Measurements from ENCODE around the gene KEAP1. TPM values are rescaled to one million over a fixed set of nuclear protein-coding genes. Genes with fewer than 3 reads are reported as not detected.

The KEAP1 gene
- total and polyA plus RNA-seq, 2 of the 13 experiments (the other 11 are each of a cell fraction or from before 2014, with no cell fraction given) = 56.7 to 72.9 TPM

DNA sequence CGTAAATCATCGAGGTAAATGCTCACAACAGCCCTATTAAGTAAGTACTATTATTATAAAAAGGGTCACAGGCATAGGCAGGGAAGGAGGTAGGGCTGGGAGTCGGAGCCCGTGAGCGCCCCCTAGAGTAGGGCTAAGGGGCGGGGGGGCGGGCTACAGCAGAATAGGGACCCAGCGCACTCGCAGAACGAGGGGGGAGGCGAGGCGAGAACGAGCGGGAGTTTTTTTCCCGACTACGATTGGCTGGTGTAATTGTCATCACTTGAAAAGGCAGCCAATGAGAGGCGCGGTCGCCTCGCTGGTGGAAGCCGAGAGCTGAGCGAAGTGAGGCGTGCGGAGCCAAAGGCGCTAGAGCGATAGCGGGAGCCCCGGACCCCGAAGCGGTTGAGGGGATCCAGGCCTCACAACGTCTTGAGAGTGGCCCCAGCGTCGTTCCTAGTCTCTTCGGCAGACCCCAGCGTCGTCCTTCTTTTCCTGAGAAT, 24.2 kb downstream of the KEAP1 start (continued):
- TF ChIP-seq, protein P1, sequence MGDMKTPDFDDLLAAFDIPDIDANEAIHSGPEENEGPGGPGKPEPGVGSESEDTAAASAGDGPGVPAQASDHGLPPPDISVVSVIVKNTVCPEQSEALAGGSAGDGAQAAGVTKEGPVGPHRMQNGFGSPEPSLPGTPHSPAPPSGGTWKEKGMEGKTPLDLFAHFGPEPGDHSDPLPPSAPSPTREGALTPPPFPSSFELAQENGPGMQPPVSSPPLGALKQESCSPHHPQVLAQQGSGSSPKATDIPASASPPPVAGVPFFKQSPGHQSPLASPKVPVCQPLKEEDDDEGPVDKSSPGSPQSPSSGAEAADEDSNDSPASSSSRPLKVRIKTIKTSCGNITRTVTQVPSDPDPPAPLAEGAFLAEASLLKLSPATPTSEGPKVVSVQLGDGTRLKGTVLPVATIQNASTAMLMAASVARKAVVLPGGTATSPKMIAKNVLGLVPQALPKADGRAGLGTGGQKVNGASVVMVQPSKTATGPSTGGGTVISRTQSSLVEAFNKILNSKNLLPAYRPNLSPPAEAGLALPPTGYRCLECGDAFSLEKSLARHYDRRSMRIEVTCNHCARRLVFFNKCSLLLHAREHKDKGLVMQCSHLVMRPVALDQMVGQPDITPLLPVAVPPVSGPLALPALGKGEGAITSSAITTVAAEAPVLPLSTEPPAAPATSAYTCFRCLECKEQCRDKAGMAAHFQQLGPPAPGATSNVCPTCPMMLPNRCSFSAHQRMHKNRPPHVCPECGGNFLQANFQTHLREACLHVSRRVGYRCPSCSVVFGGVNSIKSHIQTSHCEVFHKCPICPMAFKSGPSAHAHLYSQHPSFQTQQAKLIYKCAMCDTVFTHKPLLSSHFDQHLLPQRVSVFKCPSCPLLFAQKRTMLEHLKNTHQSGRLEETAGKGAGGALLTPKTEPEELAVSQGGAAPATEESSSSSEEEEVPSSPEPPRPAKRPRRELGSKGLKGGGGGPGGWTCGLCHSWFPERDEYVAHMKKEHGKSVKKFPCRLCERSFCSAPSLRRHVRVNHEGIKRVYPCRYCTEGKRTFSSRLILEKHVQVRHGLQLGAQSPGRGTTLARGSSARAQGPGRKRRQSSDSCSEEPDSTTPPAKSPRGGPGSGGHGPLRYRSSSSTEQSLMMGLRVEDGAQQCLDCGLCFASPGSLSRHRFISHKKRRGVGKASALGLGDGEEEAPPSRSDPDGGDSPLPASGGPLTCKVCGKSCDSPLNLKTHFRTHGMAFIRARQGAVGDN (CRISPR knock-in tag; IDR thresholded peaks at IDR 0.05) = peak; percentile 55
- no peak for TF ChIP-seq SIN3B (IDR thresholded peaks at IDR 0.05; ENCODE audit: low read length)
- TF ChIP-seq DNMT3B (CRISPR knock-in tag; conservative IDR thresholded peaks at IDR 0.05) = no peak
- no peak for TF ChIP-seq ZNF550 (CRISPR knock-in tag; IDR thresholded peaks at IDR 0.05; ENCODE audit: borderline replicate concordance)
- TF ChIP-seq, protein P2, sequence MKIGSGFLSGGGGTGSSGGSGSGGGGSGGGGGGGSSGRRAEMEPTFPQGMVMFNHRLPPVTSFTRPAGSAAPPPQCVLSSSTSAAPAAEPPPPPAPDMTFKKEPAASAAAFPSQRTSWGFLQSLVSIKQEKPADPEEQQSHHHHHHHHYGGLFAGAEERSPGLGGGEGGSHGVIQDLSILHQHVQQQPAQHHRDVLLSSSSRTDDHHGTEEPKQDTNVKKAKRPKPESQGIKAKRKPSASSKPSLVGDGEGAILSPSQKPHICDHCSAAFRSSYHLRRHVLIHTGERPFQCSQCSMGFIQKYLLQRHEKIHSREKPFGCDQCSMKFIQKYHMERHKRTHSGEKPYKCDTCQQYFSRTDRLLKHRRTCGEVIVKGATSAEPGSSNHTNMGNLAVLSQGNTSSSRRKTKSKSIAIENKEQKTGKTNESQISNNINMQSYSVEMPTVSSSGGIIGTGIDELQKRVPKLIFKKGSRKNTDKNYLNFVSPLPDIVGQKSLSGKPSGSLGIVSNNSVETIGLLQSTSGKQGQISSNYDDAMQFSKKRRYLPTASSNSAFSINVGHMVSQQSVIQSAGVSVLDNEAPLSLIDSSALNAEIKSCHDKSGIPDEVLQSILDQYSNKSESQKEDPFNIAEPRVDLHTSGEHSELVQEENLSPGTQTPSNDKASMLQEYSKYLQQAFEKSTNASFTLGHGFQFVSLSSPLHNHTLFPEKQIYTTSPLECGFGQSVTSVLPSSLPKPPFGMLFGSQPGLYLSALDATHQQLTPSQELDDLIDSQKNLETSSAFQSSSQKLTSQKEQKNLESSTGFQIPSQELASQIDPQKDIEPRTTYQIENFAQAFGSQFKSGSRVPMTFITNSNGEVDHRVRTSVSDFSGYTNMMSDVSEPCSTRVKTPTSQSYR (CRISPR knock-in tag; IDR thresholded peaks at IDR 0.05; ENCODE audit: borderline replicate concordance) = no peak
- TF ChIP-seq GFI1 (CRISPR knock-in tag; IDR thresholded peaks at IDR 0.05; ENCODE audit: borderline replicate concordance) = no peak
- no peak for TF ChIP-seq HOXA7 (CRISPR knock-in tag; IDR thresholded peaks at IDR 0.05)
- TF ChIP-seq ZNF234 (CRISPR knock-in tag; conservative IDR thresholded peaks at IDR 0.05) = no peak
- TF ChIP-seq, protein P3, sequence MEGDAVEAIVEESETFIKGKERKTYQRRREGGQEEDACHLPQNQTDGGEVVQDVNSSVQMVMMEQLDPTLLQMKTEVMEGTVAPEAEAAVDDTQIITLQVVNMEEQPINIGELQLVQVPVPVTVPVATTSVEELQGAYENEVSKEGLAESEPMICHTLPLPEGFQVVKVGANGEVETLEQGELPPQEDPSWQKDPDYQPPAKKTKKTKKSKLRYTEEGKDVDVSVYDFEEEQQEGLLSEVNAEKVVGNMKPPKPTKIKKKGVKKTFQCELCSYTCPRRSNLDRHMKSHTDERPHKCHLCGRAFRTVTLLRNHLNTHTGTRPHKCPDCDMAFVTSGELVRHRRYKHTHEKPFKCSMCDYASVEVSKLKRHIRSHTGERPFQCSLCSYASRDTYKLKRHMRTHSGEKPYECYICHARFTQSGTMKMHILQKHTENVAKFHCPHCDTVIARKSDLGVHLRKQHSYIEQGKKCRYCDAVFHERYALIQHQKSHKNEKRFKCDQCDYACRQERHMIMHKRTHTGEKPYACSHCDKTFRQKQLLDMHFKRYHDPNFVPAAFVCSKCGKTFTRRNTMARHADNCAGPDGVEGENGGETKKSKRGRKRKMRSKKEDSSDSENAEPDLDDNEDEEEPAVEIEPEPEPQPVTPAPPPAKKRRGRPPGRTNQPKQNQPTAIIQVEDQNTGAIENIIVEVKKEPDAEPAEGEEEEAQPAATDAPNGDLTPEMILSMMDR (CRISPR knock-in tag; IDR thresholded peaks at IDR 0.05) = peak; percentile 31
- TF ChIP-seq, protein P4, sequence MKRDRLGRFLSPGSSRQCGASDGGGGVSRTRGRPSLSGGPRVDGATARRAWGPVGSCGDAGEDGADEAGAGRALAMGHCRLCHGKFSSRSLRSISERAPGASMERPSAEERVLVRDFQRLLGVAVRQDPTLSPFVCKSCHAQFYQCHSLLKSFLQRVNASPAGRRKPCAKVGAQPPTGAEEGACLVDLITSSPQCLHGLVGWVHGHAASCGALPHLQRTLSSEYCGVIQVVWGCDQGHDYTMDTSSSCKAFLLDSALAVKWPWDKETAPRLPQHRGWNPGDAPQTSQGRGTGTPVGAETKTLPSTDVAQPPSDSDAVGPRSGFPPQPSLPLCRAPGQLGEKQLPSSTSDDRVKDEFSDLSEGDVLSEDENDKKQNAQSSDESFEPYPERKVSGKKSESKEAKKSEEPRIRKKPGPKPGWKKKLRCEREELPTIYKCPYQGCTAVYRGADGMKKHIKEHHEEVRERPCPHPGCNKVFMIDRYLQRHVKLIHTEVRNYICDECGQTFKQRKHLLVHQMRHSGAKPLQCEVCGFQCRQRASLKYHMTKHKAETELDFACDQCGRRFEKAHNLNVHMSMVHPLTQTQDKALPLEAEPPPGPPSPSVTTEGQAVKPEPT (CRISPR knock-in tag; IDR thresholded peaks at IDR 0.05; ENCODE audit: low read depth) = no peak
- TF ChIP-seq ZFP36L1 (CRISPR knock-in tag; IDR thresholded peaks at IDR 0.05) = no peak
- no peak for TF ChIP-seq NR2F2 (IDR thresholded peaks at IDR 0.05; ENCODE audit: borderline replicate concordance, low read depth)
- TF ChIP-seq ZNF7 (CRISPR knock-in tag; IDR thresholded peaks at IDR 0.05) = no peak
- peak; percentile 17; the same call in 1 of the 2 replicates for TF ChIP-seq HOXA3 (CRISPR knock-in tag; IDR thresholded peaks at IDR 0.05)
- TF ChIP-seq, protein P5, sequence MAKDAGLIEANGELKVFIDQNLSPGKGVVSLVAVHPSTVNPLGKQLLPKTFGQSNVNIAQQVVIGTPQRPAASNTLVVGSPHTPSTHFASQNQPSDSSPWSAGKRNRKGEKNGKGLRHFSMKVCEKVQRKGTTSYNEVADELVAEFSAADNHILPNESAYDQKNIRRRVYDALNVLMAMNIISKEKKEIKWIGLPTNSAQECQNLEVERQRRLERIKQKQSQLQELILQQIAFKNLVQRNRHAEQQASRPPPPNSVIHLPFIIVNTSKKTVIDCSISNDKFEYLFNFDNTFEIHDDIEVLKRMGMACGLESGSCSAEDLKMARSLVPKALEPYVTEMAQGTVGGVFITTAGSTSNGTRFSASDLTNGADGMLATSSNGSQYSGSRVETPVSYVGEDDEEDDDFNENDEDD (CRISPR knock-in tag; IDR thresholded peaks at IDR 0.05; ENCODE audit: borderline replicate concordance) = peak; percentile 51; the same call in 1 of the 2 replicates

Data from HepG2 (cell line).